SHP77 (cell line): Measurements from ENCODE around the gene NEU3.

Experiments
- DNase-seq, 2 experiments: peaks; one replicate each; lab custom pipeline; 2025; lab: John Stamatoyannopoulos, UW

Gene NEU3

GRCh38 chr11:75063741-75064314 is 75.1 kb downstream of the NEU3 start:
- no peak for DNase-seq

GRCh38 chr11:75066061-75066460 is 77.3 kb downstream of the NEU3 start:
- DNase-seq: no peak
